Stimulated activated CD8-positive, alpha-beta memory T cell treated with anti-CD3 and anti-CD28 coated beads, Interleukin-15, amount 100 ng/mL, for 1 hour (primary cell): ENCODE data around the gene ATG4A.

Experiments used
- DNase-seq: peaks from one replicate; pipeline ENCODE4 v3.0.0-alpha.2; 2020; ENCODE audit warnings: low read depth

ATG4A gene

DNA sequence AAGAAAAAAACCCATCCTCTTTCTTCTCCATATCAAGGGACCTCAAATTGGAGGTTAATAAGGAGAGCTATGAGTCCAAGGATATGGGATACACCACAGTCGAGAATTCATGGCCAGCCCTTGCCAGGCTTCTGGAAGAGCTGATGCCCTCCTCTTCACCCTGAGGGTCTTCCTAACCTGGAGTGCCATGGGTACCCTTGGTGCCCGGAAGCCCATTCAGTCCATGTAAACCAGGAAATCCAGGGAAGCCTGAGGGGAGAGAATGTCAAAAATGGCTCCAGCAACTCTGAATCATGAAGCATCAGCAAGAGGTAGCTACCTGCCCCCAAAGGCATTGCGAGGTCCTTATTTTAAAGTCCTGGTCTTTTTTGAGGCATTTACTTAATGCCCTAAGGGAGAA, 78.2 kb downstream of the ATG4A start:
- DNase-seq = no peak

DNA sequence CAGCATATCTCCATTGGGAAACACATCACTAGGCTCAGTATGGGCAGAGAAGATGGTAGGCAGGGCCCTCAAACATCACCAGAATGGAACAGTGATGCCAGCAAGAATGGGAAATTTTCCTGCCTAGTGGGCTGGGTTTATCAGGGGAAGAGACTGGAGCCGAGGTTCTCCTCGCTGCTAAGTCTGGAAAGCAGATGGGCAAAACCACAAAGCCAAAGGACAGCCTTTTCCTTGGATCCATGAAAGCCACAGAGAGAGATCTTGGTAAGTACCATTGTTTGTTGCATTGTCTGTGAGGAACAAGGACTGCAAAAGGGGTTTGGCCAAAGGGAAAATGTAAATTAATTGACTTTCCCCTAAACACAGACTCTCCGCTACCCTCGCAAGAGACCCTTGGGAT, 80.1 kb downstream of the ATG4A start:
- DNase-seq = no peak

DNA sequence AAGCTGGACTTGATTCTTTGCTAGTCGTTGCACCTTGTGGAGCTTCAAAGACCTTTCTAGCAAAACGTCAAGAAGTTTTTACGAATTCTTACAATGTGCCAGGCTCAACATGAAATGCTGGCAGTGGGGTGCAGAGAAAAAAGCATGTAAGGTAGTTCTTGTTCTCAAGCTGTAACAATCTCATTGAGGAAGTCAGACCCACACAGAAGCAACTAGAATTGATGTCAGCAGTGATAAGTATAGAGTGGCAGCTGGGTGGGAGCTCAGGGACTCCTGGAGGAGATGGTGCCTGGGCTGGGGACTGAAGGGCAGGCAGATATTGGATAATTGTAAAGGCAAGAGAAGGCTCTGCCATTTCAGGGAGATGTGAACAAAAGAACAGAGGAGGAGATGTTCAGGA, 82.3 kb downstream of the ATG4A start:
- no peak for DNase-seq

DNA sequence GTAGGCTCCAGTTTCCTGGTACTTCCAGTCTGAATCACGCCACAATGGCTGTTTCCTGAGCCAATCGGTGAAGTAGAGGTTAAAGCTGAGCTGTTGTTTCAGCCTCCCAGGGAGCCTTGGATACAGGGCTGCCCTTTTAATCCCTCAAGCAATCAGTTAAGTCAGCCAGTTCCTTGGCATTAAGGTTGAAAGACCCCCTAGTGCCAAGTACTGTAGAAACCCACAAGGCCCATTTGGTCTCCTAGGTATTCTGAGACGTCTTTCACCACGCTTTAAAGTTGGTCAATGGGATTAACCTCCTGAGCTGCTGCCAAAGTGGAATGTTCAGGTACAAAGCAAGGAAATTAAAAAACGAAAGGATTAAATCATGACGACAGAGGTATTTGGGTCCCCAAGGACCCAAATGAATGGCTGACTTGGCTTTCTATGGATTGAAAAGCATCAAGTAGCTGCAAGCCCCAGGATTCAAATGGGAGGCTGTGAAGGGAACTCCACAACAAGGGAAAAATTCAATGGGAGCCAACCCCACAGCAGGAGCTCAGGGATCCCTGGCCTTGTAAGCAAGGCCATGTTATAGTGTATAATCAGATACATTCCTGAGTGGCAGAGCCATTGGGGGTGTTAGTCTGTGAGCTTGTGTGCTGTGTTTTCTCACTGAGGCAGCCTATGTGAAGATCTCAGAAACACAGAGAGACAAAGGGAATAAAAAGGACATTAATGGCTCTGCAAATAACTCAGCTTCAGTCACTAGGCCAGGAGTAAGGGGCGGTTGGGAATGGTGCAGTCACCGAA, 86.0 kb downstream of the ATG4A start:
- no peak for DNase-seq

DNA sequence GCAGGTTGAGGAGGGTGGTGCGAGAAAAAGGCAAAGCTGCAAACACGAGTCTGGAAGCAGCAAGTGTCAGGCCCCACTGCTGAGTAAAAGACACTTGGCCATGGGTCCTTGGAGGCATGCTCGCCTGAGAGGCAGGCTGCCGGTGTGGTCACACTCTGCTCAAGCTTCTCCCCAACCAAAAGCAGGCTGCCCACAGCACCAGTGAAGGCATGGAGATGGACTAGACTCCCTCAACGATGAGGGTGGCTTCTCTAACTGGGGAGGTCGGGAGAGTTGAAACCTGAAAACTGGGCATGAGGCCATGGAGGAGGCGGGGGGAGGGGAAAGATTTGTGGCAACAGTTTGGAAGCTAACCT, 86.5 kb downstream of the ATG4A start:
- no peak for DNase-seq

DNA sequence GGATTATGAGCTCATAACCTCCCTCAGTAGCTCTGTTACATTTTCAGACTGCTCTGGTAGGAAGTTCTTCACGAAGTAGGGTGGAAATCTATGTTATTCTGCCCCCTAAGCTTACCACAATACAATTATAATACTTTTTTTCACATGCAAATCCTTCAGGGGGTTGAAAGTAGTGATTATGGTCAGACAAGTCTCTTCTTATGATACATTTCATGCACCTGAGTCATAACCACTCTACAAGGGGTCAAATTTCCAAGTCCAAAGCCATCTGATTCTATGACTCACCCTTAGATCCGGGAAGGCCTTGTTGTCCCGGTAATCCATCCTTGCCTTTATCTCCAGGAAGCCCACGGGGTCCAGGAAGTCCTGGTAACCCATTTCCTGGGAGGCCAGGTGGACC, 95.2 kb downstream of the ATG4A start:
- no peak for DNase-seq

DNA sequence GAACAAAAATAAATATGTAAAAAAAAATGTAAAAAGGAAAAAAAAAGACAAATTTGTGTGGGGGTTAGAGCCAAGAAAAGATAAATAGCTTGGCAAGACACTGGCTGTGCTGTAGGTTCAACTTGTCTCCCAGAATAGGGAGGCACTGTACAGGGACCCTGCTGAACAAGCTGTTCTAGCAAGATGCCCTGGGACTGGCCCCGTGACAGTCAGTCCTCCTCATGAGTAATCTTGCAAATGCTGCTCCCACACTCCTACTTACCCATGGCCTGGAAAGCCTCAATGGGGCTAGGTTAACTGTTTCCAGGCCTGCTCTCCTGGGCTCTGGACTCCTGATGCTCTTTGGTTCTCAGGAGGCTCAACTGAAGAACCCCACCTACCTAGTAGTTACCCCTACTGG, 106.8 kb downstream of the ATG4A start:
- DNase-seq = no peak

DNA sequence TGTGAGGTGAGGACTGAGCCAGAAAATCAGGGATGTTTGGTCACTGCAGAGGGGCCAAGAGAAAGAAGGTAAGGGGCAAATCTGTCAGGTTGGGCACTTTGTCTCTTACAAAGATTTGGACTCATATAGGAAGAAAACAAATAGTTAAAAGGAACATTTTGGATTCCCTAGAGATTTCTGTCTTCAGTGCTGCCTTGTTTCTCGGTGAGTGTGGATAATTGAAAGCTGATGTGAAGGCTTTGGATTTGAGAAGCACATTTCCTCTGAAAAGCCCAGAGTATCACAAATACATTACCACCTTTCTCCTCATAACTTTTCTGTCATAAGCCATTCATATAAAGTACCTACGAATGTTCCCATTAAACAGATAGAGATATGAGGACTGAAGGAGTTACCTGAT, 107.5 kb downstream of the ATG4A start:
- no peak for DNase-seq

DNA sequence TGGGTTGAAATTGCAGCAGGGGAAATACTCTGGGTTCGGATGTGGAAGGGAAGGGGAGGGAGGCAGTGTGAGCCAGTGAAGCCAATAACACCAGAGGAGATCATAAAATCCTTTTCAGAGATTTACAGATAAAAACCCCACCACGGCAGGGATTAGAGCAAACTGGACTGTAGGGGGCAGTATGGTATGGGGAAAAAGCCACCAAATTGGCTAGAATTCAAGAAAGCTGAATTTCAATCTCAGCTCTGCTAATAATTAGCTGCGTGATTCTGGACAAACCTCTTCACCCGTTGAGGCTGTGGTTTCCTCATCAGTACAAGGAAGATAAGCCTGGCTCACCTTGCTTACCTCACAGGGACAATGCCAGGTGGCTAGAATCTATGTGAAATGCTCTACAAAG, 108.1 kb downstream of the ATG4A start:
- DNase-seq = no peak

DNA sequence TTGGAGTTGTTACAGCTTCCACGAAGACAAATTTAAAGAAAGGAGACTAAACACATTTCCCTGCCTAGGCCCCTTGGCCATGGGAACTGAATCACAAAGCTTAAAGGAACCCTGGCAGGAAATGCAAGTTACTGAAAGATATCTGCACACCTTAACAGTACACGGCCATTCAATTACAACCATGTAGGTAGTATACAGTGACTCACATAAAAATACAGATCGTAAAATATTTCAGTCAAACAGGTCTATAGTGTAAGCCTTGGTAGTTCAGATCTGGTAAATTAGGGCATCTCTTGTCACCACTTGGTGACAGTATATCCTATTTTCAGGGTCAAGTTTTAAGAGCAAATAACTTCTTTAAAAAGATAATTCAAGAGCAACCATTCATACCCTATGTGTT, 112.0 kb downstream of the ATG4A start:
- DNase-seq = no peak
